Measurements from ENCODE around the gene BCAT1.

Gene BCAT1

DNA sequence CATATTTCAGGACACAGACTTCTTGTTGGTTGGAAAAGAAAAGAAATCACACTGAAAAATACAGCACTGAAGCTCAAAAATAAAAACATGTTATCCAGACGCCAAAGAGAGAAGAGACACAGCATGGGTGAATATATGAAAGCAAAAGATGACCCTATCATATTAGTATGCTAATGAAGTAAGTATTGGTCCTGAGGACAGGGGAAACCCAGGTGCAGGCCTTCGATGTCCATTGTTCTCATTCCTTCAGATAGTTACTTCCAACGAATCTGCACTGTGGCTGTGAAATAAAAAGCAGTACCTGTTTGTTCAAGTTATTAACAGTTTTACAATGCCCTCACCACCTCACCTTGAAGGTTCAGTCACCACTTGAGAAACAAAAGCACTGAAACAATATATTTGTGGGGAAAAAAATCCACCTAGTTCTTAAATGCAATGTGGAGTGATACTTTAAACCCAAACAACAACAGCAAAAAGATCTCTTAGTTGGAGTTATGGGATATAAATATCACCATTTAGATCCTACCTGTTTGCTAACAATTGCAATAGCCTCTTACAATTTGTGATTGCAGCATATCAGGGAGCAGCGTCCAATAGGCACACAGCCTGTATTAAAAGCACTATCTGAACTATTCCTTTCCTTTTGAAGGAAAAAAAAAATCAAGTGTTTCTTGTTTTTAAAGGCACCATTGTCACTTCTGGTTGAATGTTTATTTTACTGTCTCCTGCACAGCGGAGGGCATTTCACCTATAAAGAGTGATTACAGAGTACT is 188.1 kb downstream of the BCAT1 start:
- no peak for DNase-seq (ENCODE audit: low spot score)

DNA sequence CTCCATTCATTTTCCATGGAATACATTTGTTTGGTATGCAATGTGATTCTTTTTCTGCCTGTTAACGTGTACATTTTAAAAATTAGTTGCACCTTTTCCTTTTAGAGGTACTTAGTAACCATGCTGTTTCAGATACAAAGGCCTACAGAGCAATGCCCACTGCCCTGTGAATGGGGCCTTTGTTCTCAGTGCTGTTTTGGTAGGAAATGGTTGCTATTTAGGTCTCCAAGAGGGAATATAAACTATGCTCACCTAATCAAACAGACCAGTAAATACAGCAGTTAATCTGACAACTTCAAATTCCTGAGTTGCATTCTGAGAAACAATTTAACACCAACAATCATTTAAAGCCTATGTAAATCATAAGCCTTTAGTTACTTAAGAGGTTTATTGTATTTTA is 188.7 kb downstream of the BCAT1 start:
- no peak for DNase-seq (ENCODE audit: low spot score)

Measured in ecto neural progenitor cell (in vitro differentiated cells).